Occipital lobe (tissue), 2 donors: Measurements from ENCODE around the gene CHCHD3. TPM values are rescaled to one million over a fixed set of nuclear protein-coding genes. Genes with fewer than 3 reads are reported as not detected.
"Not testable (repeated sequence)": the region's sequence is repeated elsewhere in the genome, so short reads cannot be mapped to it uniquely, and the experiment has no call there.

Source experiments
- DNase-seq: peaks from one replicate; lab custom pipeline; 2025; lab: John Stamatoyannopoulos, UW
- total RNA-seq: library from RNA; depleted of rRNA; stranded (reverse); fragments of >200 nt; gene quantifications from one replicate; pipeline ENCODE4 v1.2.3, GENCODE V29; 2014

Gene CHCHD3
- total RNA-seq, 1 donor from 2014 or later, result 55.1 TPM

GRCh38 chr7:133003052-133003910 is 78.6 kb downstream of the CHCHD3 start:
- DNase-seq, result no peak

GRCh38 chr7:133001727-133002126 is 80.2 kb downstream of the CHCHD3 start:
- DNase-seq, result no peak

- no peak for DNase-seq
These were observed 82.0 kb downstream of the CHCHD3 start for GRCh38 chr7:132999845-133000244.

- no peak for DNase-seq
These were observed 83.1 kb downstream of the CHCHD3 start for GRCh38 chr7:132998763-132999162.

- no peak for DNase-seq
These were observed 84.4 kb downstream of the CHCHD3 start for GRCh38 chr7:132997505-132997904.

DNA sequence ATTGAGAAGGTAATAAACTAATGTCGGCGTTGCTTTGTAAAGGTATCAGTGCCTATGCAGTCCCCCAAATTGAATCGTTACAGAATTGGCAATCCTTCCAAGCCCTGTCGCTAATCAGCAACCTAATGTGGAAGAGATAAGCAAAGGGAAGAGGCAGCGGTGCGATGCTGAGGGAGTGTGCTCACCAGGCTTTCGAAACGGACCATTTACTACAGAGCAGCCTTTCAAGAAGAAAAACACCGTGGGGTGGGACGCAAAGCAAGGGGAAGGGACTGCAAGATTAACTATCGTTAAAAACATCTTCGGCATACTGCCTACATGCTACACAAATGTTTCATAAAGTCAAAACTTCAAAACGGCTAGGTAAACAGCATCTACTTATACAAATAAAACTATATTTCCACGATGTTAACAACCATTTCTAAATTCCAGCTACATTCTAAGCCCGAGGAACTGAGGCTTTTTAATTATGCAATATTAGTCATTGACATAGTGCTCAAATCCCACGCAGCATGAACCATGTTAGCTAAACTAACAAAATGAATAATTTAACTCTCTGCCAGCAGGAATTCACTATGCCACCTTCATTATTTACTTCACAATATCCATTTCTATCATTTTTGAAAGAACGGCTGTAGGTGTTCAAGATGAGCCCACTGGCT is 85.2 kb downstream of the CHCHD3 start:
- no peak for DNase-seq

GRCh38 chr7:132993377-132994013 is 88.4 kb downstream of the CHCHD3 start:
- DNase-seq, result no peak

- no peak for DNase-seq
These were observed 90.0 kb downstream of the CHCHD3 start for GRCh38 chr7:132991615-132992587.

- no peak for DNase-seq
These were observed 93.8 kb downstream of the CHCHD3 start for GRCh38 chr7:132988117-132988516.

GRCh38 chr7:132980402-132980801 is 101.5 kb downstream of the CHCHD3 start:
- no peak for DNase-seq

GRCh38 chr7:132979524-132979923 is 102.4 kb downstream of the CHCHD3 start:
- no peak for DNase-seq

- no peak for DNase-seq
These were observed 104.7 kb downstream of the CHCHD3 start for GRCh38 chr7:132977234-132977633.

GRCh38 chr7:132972745-132973144 is 109.1 kb downstream of the CHCHD3 start:
- no peak for DNase-seq

DNA sequence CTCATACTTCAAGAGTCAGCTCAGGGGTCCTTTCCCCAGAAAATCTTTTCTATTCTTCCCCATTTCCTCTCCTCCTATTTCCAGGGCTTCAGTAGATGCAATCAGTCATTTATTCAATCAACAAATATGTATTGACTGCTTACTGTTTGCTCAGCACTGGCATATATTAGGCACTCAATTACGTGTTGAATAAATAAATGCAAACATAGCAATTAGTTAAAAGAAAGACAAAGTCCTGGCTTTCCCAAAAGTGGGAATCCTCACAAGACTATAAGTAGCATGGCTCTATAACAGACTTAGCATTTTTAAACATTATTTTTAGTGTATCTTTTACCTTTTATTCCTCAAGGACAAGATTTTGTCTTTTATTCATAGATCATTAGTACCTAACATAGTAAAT is 111.6 kb downstream of the CHCHD3 start:
- DNase-seq, result no peak

GRCh38 chr7:132969520-132969919 is 112.4 kb downstream of the CHCHD3 start:
- no peak for DNase-seq

DNA sequence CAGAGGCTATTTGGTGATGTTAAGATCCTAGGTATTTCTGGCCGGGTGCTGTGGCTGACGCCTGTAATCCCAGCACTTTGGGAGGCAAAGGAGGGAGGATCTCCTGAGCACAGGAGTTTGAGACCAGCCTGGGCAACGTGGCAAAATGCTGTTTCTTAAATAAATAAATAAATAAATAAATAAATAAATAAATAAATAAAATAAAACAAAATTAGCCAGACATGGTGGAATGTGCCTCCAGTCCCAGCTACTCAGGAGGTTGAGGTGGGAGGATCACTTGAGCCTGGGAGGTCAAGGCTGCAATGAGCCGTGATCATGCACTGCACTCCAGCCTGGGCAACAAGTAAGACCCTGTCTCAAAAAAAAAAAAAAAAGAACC is 114.4 kb downstream of the CHCHD3 start:
- DNase-seq, result not testable (repeated sequence)

GRCh38 chr7:132966754-132967469 is 115.0 kb downstream of the CHCHD3 start:
- DNase-seq, result no peak

DNA sequence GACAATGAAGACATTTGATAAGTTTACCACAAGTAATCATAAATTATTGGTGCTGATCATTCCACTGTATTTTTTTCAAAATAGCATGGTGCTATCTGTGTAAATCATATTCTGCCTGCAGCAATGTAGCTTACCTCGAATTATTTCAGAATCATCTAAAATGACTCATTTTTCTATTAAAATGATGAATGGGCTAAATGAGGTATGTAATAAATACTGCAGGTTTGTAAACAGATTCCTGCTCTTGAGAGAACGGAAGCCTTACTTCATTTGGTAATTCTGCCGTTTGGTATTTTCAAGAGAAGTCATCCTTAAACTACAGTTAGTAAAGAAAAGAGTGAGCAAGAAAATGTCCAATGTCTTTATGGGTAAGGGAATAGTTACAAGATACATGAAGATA is 115.9 kb downstream of the CHCHD3 start:
- no peak for DNase-seq

DNA sequence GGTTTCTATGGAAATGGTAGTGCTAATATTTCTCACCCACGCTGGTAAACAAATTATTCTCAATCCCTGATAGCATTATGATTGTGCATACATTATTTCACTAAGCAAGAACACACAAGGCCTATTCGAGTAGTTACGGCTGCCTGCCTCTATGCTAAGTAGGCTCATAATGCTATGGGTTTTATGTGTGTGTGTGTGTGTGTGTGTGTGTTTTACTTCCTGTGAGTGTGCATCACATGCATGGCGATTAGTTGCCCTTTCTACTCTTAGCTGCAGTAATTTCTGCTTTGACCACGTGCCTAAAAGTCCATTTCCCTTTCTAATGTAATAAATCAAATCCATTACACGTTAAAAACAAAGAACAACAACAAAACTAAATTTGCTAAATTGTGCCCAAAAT is 117.0 kb downstream of the CHCHD3 start:
- no peak for DNase-seq

GRCh38 chr7:132959891-132960290 is 122.0 kb downstream of the CHCHD3 start:
- no peak for DNase-seq

- DNase-seq, result no peak
These were observed 125.3 kb downstream of the CHCHD3 start for GRCh38 chr7:132956556-132956955.
